WTC11 (cell line): ENCODE results near the gene WDR1. TPM values are rescaled to one million over a fixed set of nuclear protein-coding genes. Genes with fewer than 3 reads are reported as not detected.
"Not testable (repeated sequence)": the region's sequence is repeated elsewhere in the genome, so short reads cannot be mapped to it uniquely, and the experiment has no call there.

Experiments used
- ATAC-seq: fragments of 200-7000 bp; cut with Tn5 transposase; 2 replicates; pipeline ENCODE4 v1.10.0; 2021; ENCODE audit warnings: mild to moderate bottlenecking, moderate library complexity
- CTCF ChIA-PET: fragments of 300-600 bp; sonication (Branson Sonifier 250); formaldehyde crosslinking; loops from one replicate; lab custom pipeline; 2021; ENCODE audit warnings: antibody characterized with exemption; lab: Charles Lee
- POLR2A ChIA-PET: fragments of 350-600 bp; sonication (Branson Sonifier 250); formaldehyde crosslinking; loops from one replicate; lab custom pipeline; 2021; ENCODE audit warnings: antibody characterized with exemption; lab: Charles Lee
- DNase-seq: peaks from one replicate; pipeline ENCODE4 v3.0.0; 2021; ENCODE audit warnings: low spot score
- H3K27ac Mint-ChIP-seq: 2 replicates; pipeline ENCODE4 v1.8.0; 2021; ENCODE audit warnings: mixed read lengths
- H3K27me3 Mint-ChIP-seq: 2 replicates; pipeline ENCODE4 v1.8.0; 2021; ENCODE audit warnings: low read depth, mild to moderate bottlenecking, moderate library complexity, mixed read lengths
- H3K36me3 Mint-ChIP-seq: 2 replicates; pipeline ENCODE4 v1.8.0; 2021; ENCODE audit warnings: mixed read lengths
- H3K4me1 Mint-ChIP-seq: 2 replicates; pipeline ENCODE4 v1.8.0; 2022; ENCODE audit warnings: mixed read lengths
- H3K4me3 Mint-ChIP-seq: 2 replicates; pipeline ENCODE4 v1.8.0; 2021; ENCODE audit warnings: mild to moderate bottlenecking, moderate library complexity, mixed read lengths
- H3K9me3 Mint-ChIP-seq: 2 replicates; pipeline ENCODE4 v1.8.0; 2021; ENCODE audit warnings: mixed read lengths
- AR ChIP-seq: fragments of 250-450 bp; sonication (Bioruptor Pico); IDR thresholded peaks from 2 replicates; pipeline ENCODE4 v1.9.0; 2021; ENCODE audit warnings: mild to moderate bottlenecking
- JUN ChIP-seq: sonication (generic); formaldehyde crosslinking; IDR thresholded peaks from 2 replicates; pipeline ENCODE4 v1.8.0; 2023; ENCODE audit warnings: mild to moderate bottlenecking, missing genetic modification reagents
- OVOL2 ChIP-seq: fragments of 250-450 bp; sonication (Bioruptor Pico); IDR thresholded peaks from 2 replicates; pipeline ENCODE4 v1.9.0; 2021; ENCODE audit warnings: mild to moderate bottlenecking, borderline replicate concordance
- PRDM15 ChIP-seq: sonication (generic); formaldehyde crosslinking; IDR thresholded peaks from 2 replicates; pipeline ENCODE4 v1.8.0; 2022; ENCODE audit warnings: missing genetic modification reagents
- PRRX2 ChIP-seq: fragments of 250-450 bp; sonication (Bioruptor Pico); IDR thresholded peaks from 2 replicates; pipeline ENCODE4 v1.8.0; 2021; ENCODE audit warnings: mild to moderate bottlenecking
- RELA ChIP-seq: sonication (generic); formaldehyde crosslinking; IDR thresholded peaks from 2 replicates; pipeline ENCODE4 v1.8.1; 2022; ENCODE audit warnings: missing genetic modification reagents, mild to moderate bottlenecking, borderline replicate concordance
- SOX15 ChIP-seq: fragments of 250-450 bp; sonication (Bioruptor Pico); IDR thresholded peaks from 2 replicates; pipeline ENCODE4 v1.9.0; 2021; ENCODE audit warnings: mild to moderate bottlenecking
- TCF7 ChIP-seq: sonication (generic); formaldehyde crosslinking; IDR thresholded peaks from 2 replicates; pipeline ENCODE4 v1.8.0; 2022; ENCODE audit warnings: mild to moderate bottlenecking, low read depth, missing genetic modification reagents, moderate library complexity
- ZNF425 ChIP-seq: fragments of 250-450 bp; sonication (Bioruptor Pico); conservative IDR thresholded peaks from 2 replicates; pipeline ENCODE4 v1.9.0; 2021; ENCODE audit warnings: mild to moderate bottlenecking
- total RNA-seq: library from RNA; stranded (reverse); gene quantifications from 3 replicates; pipeline ENCODE4 v1.2.3, GENCODE V29; 2021
- TF ChIP-seq, protein P1 (sequence below): sonication (generic); formaldehyde crosslinking; conservative IDR thresholded peaks from 2 replicates; pipeline ENCODE4 v1.8.1; 2023; ENCODE audit warnings: mild to moderate bottlenecking, low read depth, missing genetic modification reagents, moderate library complexity
- TF ChIP-seq, protein P2 (sequence below): fragments of 200-600 bp; IDR thresholded peaks from 2 replicates; pipeline ENCODE4 v1.8.0; 2022; ENCODE audit warnings: antibody characterized with exemption
- TF ChIP-seq, protein P3 (sequence below): sonication (generic); formaldehyde crosslinking; IDR thresholded peaks from 2 replicates; pipeline ENCODE4 v1.8.0; 2023; ENCODE audit warnings: mild to moderate bottlenecking, missing genetic modification reagents

WDR1 gene
- total RNA-seq, 1 experiment from 2014 or later, result 288 TPM

DNA sequence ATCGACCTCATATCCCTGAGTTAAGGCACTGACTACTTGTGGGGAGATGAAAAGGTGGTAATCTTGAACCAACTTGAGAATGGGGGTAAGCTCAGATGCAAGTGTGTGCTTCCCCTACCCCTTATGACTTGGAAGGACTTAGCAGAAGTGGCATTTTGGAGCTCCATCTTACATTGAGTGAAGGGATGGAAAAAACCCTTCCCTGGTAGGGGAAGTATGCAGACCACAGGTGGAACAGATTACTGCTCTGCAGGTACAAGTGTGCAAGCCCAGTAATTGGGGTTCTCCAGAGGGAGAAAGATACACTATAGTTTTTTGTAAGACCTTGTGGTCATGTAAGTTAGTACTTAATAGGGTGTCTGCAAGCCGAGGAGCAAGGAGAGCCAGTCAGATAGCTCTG is 12.2 kb upstream of the WDR1 start:
- H3K4me1 Mint-ChIP-seq, result peaks cover 5% of the 10 kb centered on the region
- H3K9me3 Mint-ChIP-seq, result peaks cover 11% of the 10 kb centered on the region
- no peak for DNase-seq
- no peak for ATAC-seq
- ChIA-PET POLR2A (interaction anchor here (1.0 kb wide), 1 partner anchor 12 kb away, joined by 3 read pairs; no protein-coding TSS in a partner anchor), CTCF (interaction anchor here (2.7 kb wide), 1 partner anchor 12 kb away, joined by 13 read pairs; no protein-coding TSS in a partner anchor)
- TF ChIP-seq ZNF425 (CRISPR knock-in tag), result no peak
- H3K27ac Mint-ChIP-seq, result no peak overlapping the region
- peaks cover 4% of the 10 kb centered on the region; the same call in 1 of the 2 replicates for H3K27me3 Mint-ChIP-seq
- H3K36me3 Mint-ChIP-seq, result no peaks in the 10 kb centered on the region
- H3K4me3 Mint-ChIP-seq, result no peak overlapping the region

- DNase-seq, H3K27me3 Mint-ChIP-seq, ATAC-seq, H3K4me3 Mint-ChIP-seq, POLR2A ChIA-PET, H3K36me3 Mint-ChIP-seq, H3K27ac Mint-ChIP-seq, CTCF ChIA-PET, H3K9me3 Mint-ChIP-seq: not testable (repeated sequence)
- peaks cover 11% of the 10 kb centered on the region for H3K4me1 Mint-ChIP-seq
These were observed 10.9 kb upstream of the WDR1 start for GRCh38 chr4:10127531-10127930.

- ATAC-seq (no peak), DNase-seq (no peak)
- no peaks in the 10 kb centered on the region for H3K36me3 Mint-ChIP-seq
- H3K4me3 Mint-ChIP-seq, result no peak overlapping the region
- no peak for TF ChIP-seq PRDM15
- no peak for TF ChIP-seq PRRX2
- no peak for TF ChIP-seq AR (CRISPR knock-in tag)
- TF ChIP-seq SOX15 (CRISPR knock-in tag), result no peak
- TF ChIP-seq, protein P1, sequence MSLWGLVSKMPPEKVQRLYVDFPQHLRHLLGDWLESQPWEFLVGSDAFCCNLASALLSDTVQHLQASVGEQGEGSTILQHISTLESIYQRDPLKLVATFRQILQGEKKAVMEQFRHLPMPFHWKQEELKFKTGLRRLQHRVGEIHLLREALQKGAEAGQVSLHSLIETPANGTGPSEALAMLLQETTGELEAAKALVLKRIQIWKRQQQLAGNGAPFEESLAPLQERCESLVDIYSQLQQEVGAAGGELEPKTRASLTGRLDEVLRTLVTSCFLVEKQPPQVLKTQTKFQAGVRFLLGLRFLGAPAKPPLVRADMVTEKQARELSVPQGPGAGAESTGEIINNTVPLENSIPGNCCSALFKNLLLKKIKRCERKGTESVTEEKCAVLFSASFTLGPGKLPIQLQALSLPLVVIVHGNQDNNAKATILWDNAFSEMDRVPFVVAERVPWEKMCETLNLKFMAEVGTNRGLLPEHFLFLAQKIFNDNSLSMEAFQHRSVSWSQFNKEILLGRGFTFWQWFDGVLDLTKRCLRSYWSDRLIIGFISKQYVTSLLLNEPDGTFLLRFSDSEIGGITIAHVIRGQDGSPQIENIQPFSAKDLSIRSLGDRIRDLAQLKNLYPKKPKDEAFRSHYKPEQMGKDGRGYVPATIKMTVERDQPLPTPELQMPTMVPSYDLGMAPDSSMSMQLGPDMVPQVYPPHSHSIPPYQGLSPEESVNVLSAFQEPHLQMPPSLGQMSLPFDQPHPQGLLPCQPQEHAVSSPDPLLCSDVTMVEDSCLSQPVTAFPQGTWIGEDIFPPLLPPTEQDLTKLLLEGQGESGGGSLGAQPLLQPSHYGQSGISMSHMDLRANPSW (CRISPR knock-in tag), result no peak
- TF ChIP-seq TCF7 (CRISPR knock-in tag), result no peak
- TF ChIP-seq, protein P2, sequence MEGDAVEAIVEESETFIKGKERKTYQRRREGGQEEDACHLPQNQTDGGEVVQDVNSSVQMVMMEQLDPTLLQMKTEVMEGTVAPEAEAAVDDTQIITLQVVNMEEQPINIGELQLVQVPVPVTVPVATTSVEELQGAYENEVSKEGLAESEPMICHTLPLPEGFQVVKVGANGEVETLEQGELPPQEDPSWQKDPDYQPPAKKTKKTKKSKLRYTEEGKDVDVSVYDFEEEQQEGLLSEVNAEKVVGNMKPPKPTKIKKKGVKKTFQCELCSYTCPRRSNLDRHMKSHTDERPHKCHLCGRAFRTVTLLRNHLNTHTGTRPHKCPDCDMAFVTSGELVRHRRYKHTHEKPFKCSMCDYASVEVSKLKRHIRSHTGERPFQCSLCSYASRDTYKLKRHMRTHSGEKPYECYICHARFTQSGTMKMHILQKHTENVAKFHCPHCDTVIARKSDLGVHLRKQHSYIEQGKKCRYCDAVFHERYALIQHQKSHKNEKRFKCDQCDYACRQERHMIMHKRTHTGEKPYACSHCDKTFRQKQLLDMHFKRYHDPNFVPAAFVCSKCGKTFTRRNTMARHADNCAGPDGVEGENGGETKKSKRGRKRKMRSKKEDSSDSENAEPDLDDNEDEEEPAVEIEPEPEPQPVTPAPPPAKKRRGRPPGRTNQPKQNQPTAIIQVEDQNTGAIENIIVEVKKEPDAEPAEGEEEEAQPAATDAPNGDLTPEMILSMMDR, result no peak
- TF ChIP-seq, protein P3, sequence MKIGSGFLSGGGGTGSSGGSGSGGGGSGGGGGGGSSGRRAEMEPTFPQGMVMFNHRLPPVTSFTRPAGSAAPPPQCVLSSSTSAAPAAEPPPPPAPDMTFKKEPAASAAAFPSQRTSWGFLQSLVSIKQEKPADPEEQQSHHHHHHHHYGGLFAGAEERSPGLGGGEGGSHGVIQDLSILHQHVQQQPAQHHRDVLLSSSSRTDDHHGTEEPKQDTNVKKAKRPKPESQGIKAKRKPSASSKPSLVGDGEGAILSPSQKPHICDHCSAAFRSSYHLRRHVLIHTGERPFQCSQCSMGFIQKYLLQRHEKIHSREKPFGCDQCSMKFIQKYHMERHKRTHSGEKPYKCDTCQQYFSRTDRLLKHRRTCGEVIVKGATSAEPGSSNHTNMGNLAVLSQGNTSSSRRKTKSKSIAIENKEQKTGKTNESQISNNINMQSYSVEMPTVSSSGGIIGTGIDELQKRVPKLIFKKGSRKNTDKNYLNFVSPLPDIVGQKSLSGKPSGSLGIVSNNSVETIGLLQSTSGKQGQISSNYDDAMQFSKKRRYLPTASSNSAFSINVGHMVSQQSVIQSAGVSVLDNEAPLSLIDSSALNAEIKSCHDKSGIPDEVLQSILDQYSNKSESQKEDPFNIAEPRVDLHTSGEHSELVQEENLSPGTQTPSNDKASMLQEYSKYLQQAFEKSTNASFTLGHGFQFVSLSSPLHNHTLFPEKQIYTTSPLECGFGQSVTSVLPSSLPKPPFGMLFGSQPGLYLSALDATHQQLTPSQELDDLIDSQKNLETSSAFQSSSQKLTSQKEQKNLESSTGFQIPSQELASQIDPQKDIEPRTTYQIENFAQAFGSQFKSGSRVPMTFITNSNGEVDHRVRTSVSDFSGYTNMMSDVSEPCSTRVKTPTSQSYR (CRISPR knock-in tag), result no peak
- no peak for TF ChIP-seq OVOL2 (CRISPR knock-in tag)
- no peak for TF ChIP-seq JUN
- TF ChIP-seq RELA (CRISPR knock-in tag), result no peak
- H3K27ac Mint-ChIP-seq, result no peak overlapping the region
- 0 out of 2 replicates have a peak, but pooled peaks cover 3% of the 10 kb centered on the region for H3K9me3 Mint-ChIP-seq
- peaks cover 23% of the 10 kb centered on the region for H3K4me1 Mint-ChIP-seq
- H3K27me3 Mint-ChIP-seq, result no peaks in the 10 kb centered on the region
- CTCF ChIA-PET, result interaction anchor here (6.8 kb wide), 1 partner anchor 17 kb away, joined by 42 read pairs; no protein-coding TSS in a partner anchor
- POLR2A ChIA-PET, result no interaction called here
These were observed 7.8 kb upstream of the WDR1 start for GRCh38 chr4:10124167-10124930.
